Activated T-helper 1 cell treated with anti-CD3 and anti-CD28 coated beads, Interleukin-2, amount 50 U/mL, for 16 hours (primary cell): ENCODE results near the gene UBE4B.
A peak's percentile ranks its signal among the peaks of the same experiment; 100 is the strongest.
"Not testable (repeated sequence)": the region's sequence is repeated elsewhere in the genome, so short reads cannot be mapped to it uniquely, and the experiment has no call there.

Experiments used
- DNase-seq, 2 donors: peaks; one replicate each; pipeline ENCODE4 v3.0.0-alpha.2; 2020; ENCODE audit warnings: low read depth in 1 of 2, low spot score in 1 of 2

UBE4B gene

GRCh38 chr1:10209590-10209904, 176.8 kb downstream of the UBE4B start:
- no peak for DNase-seq

GRCh38 chr1:10209905-10210810, 177.4 kb downstream of the UBE4B start, which contains the start of gene KIF1B:
Gene KIF1B (plus strand): TSS chr1:10210570. CDS start chr1:10232329, 21,759 bp downstream.
- DNase-seq, result peak; percentile 91 to 97

- no peak for DNase-seq
These were observed 178.4 kb downstream of the UBE4B start for GRCh38 chr1:10210841-10211804.

- no peak for DNase-seq
These were observed 179.2 kb downstream of the UBE4B start for GRCh38 chr1:10211805-10212410.

GRCh38 chr1:10212476-10212875, 179.7 kb downstream of the UBE4B start:
- DNase-seq, result no peak

GRCh38 chr1:10213186-10213705, 180.5 kb downstream of the UBE4B start:
- no peak for DNase-seq

- DNase-seq, result no peak
These were observed 183.5 kb downstream of the UBE4B start for GRCh38 chr1:10216090-10216749.

- DNase-seq, result no peak
These were observed 185.1 kb downstream of the UBE4B start for GRCh38 chr1:10217748-10218441.

GRCh38 chr1:10220200-10220599, 187.4 kb downstream of the UBE4B start:
- no peak for DNase-seq

GRCh38 chr1:10220657-10221056, 187.9 kb downstream of the UBE4B start:
- not testable (repeated sequence) for DNase-seq

GRCh38 chr1:10225573-10225972, 192.8 kb downstream of the UBE4B start:
- no peak for DNase-seq

GRCh38 chr1:10228528-10228927, 195.8 kb downstream of the UBE4B start:
- DNase-seq, result no peak

- DNase-seq, result no peak
These were observed 197.1 kb downstream of the UBE4B start for GRCh38 chr1:10229903-10230302.
